GM18858 (cell line): ENCODE measurements around the gene COG5.

ENCODE experiments used
- ATAC-seq: cut with Tn5 transposase; IDR thresholded peaks from one replicate; pipeline ENCODE4 v1.9.1; 2021; ENCODE audit not compliant: unreplicated experiment

Gene COG5

DNA sequence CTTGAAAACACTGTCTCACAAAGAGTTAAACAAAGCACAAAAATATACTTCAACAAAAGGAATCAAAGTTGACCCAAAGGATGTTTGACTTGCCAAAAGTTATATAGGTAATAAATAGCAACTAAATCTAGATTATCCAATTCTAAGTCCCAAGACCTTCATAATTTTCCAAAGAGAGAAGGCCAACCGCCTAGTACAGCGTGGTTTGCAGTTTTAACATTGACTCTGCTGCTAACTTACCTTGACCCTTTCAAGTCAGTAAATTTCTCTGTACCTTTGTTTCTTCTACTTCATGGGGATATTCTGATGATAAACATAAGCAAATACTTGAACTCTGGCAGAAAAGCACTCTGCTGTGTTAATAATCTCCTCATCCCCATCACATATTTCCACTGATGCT lies 95.7 kb downstream of the COG5 start:
- ATAC-seq = no peak

DNA sequence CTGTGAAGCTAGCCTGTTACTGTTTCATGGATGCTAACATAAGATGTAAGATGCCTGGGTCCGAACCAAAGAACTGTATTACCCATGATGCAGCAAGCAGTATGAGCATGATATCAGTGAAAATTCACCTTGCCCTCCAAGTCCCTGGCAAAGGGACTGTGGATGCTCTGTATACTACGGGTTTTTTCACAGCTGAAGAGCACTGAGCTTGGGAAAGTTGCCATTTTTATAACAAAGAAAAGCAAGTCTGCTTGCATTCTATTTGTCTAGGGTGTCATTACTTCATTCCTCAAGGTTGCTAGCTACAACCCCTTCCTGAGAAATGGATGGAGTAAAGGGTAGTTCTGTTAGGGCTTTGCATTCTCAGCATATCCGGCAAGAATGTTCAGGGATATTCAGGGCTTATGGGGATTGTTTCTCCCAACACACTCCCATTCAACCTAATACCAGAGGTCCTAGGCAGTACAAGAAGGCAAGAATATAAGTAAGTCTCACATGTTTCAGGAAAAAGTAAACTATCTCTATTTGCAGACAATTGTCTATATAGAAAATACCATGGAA lies 99.0 kb downstream of the COG5 start:
- ATAC-seq = no peak

DNA sequence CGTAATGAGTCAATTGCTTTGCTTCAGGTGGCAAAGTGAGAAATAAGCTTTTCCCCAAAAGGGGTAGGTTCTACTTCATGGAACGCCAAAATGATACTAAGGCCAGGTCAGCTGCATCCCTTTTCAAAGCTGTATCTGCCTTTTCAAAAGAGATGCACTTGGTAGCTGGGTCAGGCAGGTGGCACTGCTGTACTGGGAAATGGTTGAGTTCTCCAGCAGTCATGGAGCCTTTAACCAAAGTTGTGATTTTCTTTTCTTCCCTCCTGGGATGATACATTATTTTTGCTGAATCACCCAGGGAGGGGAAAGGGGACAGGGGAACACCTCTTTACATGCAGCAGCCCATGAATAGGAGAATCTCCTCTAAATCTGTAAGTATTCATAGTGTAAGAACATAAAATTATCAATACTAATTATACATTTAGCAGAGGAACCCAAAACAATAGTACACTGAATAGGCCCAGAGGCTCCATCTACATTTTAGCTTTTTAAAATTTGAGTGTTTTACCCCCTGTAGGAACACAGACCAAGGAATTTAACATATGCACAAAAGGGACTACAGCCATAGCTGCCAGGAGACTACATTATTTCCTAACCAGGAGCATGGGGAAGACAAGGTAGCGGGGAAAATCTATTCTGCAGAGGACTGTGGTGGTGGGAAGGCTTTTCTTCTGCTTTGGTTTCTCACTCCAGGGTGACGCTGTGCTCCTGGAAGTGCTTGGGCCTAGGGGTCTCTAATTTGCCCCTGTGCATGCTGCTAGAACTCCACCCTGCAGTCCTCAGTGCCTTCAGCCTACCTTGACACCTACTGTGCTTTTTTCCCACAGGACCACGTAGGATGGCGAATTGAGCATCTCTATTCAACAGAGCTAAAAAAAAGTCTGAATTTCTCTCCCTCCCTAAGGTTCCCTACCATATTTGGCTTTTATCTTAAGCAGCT lies 100.3 kb downstream of the COG5 start:
- ATAC-seq = no peak

DNA sequence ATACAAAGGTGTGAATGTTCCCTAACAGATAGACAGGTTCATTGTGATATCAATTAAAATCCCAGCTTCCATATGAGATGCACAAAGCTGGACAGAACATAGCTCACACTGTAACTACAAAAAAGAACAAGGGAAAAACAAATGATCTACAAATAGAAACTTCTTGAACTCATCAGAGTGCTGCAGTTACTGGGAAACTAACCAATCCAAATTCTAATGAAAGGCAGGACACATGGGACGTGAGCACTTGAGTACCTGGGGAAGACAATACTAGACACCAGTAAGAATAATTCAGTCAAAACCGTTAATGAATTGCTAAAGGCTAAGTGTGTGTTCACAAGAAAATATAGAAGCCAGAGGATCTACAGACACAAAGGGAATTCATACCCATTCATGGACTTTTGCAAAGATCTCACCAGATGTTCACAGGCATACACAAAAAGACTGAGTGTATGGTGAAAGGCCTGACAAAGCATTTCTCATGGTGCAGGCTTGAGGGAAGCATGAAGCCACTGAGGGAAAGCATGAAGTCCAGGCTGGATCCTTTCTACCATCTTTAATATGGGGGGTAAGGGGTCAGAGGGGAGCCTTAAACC lies 101.7 kb downstream of the COG5 start:
- no peak for ATAC-seq

DNA sequence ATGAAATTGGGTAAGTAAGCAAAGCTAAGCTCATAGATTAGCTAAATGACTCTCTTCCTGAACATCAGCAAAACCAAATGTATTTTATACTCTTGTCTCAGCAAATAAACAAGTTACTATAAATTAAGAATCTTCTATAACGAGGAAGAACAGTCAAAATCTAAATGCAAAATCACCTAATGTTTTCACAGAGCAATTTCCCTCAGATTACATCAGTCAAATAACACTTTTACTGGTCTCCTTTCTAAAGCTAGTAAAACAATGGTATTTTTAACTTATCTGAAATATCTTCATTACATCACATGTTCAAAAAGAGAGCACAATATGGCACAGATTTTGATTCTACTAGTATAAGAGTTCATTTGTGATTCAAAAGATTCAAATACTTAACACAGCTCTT lies 110.3 kb downstream of the COG5 start:
- ATAC-seq = no peak

DNA sequence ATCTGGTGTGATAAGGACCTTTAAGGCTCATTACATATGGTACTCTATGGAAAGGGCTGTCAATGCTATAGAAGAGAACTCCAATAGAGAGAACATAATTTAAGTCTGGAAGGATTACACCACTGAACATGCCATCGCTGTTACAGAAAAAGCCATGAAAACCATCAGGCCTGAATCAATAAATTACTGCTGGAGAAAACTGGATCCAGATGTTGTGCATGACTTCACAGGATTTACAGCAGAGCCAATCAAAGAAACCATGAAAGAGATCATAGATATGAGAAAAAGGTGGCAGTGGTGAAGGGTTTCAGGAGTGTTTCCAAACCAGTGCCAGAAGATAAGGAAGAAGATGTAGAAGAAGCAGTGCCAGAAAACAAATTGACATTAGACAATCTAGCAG lies 112.8 kb downstream of the COG5 start:
- no peak for ATAC-seq

DNA sequence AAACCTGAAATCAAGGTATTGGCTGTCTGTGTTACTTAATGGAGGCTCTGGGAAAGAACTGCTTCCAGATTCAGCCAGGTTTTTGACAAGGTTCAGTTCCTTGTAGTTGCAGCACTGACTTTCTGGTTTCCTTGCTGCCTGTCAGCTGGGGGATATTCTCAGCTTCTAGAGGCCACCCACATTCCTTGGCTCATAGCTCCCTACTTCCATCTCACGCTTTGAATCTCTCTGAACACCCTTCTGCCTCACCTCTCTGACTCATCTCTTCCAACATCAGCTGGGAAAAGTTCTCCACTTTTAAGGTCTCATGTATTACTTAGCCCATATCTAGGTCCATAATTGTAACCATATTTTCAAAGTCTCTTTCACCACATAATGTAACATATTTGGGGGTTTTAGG lies 116.7 kb downstream of the COG5 start:
- no peak for ATAC-seq

DNA sequence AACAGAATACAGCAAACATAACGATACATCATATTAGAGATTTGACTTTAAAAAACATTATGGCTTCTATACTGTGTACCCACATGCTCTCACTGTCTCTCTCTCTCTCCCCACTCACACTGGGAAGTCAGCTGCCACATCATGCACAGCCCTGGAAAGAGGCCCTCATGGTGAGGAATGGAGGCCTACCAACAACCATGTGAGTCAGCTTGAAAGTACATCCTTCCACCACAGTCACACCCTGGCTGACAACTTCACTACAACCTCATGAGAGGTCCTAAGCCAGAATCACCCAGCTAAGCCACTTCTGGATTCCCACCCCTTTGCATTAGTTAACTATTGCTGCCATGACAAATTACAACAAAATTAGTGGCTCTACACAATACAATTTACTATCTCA lies 117.2 kb downstream of the COG5 start:
- ATAC-seq = no peak

DNA sequence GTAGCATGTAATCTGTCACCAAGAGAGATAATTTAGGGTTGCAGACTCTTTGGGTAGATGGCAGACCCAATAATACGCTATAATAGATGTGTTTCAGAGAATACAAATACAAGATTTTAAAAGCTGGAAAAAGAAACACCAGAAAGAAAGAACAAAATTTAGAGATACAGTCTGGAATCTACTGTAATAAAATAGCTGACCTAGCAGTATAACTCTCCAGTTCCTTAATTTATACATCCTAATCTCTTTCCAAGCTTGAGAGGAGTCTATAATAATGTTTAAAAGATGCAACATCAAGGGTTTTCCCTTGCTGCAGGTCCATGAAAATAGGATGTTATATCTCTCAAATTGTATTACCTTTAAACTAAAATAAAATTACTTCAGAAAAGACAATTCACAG lies 121.0 kb downstream of the COG5 start:
- no peak for ATAC-seq

DNA sequence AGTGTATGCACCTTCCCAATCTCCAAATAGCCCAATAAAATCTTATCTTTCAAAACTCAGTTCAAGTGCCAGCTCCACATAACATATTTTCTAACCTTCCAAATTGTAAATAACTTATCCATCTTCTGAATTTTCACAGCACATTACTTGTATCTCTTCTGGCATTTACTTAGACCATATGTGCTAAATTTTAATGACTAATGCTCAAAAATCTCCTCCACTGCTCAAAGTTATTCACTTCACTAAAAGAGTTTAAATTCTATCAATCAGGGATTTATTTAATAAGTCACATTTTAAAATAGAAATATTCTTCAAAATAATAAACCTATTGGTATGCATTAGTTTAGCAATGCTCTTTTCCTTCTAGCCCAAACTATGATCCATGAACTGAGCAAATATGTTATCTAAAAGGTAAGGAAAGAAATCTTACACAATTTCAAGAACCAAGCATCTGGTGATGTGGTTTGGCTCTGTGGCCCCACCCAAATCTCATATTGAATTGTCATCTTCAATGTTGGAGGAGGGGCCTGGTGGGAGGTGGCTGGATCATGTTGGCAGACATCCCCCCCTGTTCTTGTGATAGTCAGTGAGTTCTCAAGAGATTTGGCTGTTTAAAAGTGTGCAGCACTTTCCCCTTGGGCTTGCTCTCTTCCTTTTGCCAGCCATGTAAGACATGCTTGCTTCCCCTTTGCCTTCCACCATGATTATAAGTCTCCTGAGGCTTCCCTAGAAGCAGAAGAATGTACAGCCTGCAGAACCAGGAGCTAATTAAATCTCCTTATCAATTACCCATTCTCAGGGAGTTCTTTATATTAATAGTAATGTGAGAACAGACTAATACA lies 121.9 kb downstream of the COG5 start:
- no peak for ATAC-seq

DNA sequence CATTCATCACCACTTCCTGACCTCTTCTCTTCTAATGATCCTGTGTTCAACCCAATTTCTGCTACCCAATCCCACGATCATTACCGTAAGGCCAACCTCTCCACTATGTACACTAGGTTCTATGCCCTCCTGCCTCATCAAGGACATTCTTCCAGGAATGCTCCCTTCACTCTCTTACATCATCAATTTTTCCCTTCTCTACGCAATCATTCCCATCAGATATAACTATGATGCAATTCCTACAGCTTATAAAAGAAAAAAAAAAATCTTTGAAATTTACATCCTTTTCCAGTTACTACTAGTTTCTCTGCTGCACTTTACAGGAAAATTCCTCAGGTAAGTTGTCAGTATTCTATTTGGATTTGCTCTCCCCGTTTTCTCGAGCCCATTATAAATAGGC lies 124.7 kb downstream of the COG5 start:
- no peak for ATAC-seq

DNA sequence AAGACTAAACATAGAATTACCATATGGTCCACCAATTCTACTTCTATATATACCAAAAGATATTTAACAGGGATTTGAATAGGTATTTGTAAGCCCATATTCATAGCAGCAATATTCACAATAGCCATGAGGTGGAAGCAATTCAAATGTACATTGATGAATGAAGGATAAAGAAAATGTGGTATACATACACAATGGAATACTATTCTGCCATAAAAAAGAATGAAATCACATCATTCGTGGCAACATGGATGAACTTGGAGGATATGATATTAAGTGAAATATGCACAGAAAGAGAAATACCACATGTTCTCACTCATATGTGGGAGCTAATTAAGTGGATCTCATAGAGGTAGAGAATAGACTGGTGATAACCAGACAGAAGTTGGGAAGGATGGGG lies 128.0 kb downstream of the COG5 start:
- ATAC-seq = no peak

DNA sequence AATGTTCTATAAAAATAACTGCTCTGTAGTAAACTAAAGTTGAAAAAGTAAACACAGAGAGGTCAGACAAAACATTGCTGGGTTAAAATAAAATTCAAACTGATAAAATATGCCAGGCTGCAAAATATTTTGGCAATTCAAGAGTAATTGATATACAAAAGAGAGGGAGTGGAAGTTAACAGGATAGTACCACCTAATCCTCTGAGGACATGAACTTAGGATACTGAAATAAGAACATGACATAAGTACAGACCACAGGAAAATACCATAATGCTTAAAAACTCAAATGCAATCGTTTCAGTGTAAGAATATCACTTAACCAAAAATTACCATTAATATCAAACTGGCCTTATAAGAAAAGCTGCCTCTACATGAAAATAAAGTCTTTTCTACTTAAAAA lies 131.5 kb downstream of the COG5 start:
- ATAC-seq = no peak

DNA sequence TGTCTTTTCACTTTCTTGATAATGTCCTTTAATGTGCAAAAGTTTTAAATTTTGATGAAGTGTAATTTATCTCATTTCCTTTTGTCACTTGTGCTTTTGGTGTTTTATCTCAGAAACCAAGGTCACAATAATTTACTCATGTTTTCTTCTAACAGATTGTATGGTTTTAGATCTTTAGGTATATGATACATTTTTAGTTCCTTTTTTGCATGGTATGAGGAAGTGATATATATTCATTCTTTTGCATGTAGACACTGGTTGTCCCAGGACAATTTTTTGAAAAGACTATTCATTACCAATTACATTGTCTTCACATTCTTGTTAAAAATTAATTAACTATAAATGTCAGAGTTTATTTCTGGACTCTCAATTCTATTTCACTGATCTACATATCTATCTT lies 133.7 kb downstream of the COG5 start:
- ATAC-seq = no peak

DNA sequence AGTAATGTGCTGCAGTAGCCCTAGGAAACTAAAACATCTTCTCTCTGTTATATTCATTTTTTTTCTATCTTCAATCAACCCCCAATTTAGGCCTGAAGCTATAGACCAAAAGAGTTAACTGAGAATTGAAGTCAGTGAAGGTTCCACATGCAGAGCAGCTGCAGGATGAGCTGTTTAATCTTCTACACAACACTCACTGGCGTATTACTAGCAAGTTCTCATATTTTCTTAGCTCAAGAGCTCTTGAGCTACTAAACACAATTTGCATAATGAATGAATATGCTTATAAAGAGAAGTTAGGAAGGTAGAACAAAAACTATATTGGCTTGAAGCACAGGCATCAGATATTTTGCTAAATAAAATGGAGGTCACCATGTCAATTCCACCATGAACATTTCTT lies 135.1 kb downstream of the COG5 start:
- no peak for ATAC-seq

DNA sequence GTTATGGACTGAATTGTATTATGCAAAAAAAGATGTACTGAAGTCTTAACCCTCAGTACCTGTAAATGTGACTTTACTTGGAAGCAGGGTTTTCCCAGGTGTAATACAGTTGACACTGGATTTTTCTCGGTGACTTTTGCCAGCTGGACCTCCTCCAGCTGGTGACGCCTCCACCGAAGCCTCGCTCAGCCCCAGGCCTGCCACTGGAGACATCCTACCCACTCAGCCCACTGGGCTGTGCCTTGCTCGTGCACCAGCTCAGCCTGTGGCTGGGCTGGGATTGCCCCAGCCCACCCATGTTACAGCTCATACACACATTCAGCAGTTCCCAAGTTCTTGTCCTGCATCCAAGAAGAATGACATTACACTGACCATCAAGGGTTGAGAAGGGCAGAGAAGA lies 136.3 kb downstream of the COG5 start:
- no peak for ATAC-seq

DNA sequence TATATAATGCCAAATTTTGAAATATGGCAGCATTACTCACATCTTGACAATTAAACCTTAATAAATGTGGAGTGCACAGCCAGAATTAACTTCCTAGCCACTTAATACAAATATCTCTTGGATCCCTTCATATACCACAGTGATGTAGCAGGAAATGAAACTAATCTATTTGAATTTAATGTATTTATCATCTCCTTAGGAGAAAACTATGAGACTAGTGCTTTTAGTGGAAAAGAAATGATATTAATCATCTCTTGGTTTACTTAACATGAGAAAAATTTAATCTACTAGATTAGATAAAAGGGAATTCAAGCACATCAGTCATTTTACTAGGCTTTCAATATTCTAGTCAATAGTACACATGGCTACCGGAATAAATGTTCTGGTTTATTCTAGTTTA lies 149.5 kb downstream of the COG5 start:
- ATAC-seq = no peak

DNA sequence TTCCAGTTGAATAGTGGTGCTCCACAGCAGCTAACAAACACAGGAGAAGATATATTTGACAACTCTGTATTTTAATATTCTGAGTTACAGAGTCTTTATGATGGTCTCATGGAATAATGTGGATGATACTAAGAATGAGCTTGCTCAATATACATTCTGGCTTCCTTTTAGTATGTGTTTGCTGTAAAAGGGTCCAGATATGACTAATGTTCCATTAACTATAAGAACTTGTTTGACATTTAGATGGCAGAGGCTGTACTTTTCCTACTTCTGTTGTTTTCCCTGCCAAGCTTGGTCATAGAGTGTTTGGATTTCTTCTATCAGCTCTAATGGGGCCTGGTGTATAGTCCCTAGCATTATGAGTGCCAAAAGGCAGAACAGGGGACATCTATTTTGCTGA lies 155.4 kb downstream of the COG5 start:
- ATAC-seq = no peak

DNA sequence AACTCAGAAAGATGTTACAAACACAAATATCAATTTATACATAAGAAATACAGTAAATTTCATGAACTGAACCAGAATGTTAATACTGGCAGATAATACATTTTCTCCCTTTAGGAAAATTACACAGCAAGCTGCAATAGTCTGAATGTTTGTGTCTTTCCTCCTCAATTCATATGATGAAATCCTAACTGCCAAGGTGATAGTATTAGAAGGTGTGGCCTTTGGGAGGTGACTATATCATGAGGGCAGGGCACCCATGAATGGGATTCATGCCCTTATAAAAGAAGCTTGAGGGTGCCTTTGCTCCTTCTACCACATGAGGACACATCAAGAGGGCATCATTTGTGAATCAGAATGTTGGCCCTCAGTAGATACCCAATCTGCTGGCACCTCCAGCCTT lies 158.2 kb downstream of the COG5 start:
- ATAC-seq = no peak

DNA sequence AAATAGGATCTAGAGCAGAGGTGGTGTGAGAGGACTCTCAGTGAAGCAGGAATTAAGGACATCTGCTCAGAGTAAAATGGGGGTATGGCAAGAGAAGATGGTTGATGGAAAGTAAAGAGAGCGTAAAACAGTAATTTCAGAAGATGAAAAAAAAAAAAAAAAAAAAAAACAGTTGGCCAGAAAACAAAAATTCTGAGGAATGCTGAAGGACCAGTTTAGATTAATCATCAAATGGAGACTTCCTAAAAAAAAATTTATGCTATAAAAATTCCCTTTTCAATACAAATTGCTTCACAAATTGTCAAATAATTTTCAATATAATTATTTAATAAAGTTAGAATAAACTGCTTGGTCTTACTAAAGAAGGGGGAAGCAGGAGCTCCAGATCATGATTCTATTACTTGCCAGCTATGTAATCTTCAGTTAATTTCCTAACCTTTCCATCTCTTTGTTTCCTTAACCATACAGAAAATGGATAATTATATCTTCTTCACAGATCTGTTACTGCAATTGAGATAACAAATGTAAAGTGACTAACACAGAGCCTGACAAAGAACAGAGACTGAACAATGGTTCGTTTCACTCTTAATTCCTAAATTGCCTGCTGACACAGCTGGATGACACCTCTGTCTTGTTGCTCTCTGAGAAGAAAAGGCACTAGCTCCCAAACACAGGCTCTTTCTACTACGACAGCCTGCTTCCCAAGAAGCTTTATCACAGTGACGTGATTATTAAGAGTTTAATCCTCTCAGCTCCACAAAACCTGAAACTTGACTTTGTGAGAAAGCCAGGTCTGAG lies 158.8 kb downstream of the COG5 start:
- ATAC-seq = no peak

DNA sequence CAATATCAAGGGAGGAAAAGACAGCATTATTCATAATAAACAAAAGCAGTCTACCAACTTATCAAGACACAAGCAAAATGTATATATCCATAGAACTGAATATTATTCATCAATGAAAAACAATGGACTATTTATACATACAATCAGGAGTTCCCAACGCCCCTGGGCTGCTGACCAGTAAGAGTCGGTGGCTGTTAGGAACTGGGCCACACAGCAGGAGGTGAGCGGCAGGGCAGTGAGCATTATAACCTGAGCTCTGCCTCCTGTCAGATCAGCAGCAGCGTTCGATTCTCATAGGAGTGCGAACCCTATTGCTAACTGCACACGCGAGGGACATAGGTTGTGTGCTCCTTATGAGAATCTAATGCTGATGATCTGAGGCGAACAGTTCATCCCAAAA lies 165.6 kb downstream of the COG5 start:
- no peak for ATAC-seq
